Right forelimb (tissue), 1 donor: ENCODE measurements around the gene PGA5.

Source experiments
- DNase-seq: peaks from one replicate; pipeline ENCODE4 v3.0.0-alpha.2; 2018

The PGA5 gene

DNA sequence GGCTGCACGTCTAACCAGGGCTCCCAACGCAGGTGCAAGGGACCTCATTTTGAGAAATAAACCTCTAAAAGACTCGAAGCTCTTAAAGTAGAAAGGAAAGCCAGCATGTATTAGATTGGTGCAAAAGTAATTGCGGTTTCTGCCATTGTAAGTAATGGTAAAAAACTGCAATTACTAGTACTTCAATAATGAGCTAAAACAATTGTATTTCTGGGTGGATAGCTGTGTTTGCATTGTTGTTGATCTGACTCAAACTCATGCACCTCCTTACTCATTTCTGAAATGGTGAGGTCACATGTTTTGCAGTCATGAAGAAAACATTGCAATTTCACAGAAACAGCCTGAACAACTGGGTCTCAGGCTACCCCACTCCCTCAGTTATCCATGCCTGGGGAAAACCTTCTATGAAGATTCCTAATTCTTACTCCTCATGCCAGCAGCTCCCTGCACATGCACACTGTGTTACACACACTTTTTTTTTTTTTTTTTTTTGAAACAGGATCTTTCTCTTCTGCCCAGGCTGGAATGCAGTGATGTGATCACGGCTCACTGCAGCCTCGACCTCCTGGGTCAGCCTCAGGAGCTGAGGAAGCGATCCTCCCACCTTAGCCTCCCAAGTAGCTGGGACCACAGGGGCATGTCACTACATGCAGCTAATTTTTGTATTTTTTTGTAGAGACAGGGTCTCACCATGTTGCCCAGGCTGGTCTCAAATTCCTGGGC lies 29.5 kb downstream of the PGA5 start:
- no peak for DNase-seq

DNA sequence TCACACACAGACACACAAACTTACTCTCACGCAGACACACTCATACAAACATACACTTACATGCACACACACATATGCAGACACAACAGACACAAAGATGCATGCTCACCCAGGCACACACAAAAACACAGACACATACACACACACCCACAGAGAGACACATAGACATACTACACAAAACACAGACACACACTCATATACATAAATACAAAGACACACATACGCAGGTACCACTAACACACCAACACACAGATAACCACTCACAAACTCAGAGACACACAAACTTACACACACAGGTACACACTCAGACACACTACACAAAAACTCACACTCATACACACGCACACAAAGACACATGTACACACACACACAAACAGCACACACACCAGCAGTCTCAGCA lies 31.8 kb downstream of the PGA5 start:
- no peak for DNase-seq

DNA sequence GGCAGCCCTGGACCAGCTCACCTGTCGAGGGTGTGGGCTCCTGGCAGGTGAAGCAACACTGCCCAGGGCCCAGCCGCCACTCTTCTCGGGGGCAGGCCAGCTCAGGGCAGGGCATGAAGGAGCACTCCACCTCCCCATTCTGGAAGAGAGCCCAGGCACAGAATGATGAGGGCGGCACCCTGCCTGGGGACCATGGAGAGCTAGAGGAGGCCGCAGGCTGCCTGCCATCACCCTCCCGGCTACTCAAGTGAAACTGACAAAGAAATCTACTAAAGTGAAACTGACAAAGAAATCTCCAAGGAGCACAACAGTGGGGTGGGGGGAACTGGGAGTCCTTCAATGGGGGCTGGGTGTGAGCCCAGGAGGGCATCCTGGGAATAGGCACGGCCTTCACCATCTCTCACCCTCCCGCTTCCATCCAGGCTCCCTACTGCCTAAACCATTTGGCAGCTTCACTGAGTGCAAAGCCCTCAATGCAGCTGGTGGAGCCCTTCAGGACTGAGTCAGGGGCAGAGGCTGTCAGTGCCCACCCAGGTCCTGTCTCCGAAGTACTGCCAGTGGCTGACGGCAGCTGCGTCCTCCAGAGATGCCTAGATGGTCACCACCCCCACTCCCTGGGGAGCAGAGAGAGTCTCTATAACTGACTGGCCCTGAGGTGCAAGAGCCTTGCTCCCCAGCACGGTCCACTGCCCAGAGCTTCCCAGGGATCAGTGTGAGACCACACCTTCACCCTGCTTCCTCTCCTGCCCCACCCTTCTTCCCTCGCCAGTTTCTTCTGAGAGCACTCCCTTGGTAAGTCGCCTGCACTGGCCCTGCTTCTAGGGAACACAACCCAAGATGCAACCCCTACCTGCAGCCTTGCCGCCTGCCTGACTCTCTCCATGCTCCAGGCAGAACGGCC lies 32.5 kb downstream of the PGA5 start:
- no peak for DNase-seq

DNA sequence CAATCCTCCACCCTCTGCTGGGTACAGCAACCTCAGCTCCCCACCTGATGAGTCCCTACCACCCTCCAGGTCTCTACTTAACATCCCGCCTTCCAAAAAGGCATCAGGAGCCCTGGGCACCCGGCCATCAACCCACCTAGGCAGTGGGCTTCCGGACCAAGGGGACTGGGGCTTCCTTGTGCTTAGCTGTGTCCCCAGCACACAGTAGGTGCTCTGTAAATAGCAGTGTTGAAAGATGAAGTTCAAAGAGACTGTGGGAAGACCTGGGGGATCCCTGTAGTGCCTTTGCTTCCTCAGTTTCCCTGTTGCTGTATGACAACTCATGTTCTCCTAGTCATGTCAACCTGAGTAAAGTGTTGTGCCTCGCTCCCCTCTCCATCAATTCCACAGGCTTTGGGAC lies 33.1 kb downstream of the PGA5 start:
- no peak for DNase-seq

DNA sequence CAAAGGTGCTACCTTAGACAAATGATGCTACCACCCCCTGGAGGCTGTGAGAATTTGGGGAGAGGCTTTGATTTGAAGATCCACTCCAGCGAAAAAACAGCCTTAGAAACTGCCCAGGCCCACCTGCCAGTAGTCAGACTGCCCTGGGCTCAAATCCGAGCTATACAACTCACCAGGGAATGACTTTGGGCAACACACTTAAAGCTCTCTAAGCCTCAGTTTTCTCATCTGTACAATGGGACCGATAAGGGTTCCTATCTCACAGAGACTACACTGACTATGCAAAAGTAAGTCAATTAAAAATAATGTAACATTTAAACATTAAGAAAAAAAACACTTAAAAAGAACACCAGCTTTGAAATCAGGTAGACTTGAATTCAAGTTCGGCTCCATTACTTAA lies 34.2 kb downstream of the PGA5 start:
- DNase-seq = no peak

DNA sequence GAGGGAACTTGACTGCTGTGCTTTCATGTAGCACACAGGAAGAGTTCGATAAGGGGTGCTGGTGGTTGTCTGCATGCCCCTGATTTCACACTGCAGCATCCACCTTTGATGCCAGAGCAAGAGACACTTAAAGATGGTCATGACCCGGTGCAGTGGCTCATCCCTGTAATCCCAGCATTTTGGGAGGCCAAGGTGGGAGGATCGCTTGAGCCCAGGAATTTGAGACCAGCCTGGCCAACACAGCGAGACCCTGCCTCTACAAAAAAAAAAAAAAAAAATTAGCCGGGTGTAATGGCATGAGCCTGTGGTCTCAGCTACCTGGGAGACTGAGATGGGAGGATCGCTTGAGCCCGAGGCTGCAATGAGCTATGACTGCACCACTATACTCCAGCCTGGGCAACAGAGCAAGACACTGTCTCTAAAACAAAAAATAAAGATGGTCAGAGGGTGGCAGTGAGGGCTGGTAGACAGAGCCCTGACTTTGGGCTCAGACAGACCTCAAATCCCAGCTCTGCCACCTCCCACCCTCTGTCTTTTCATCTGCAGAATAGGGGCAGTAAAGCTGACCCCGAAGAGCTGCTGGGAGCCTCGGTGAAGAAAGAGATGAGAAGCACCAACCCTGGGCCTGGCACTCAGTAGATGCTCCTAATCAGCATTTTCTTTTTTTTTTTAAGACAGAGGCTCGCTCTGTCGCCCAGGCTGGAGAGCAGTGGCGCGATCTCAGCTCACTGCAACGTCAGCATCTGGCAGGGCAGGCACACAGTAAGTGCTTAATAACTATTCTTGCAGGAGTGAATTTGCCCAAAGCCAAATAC lies 36.4 kb downstream of the PGA5 start:
- no peak for DNase-seq

DNA sequence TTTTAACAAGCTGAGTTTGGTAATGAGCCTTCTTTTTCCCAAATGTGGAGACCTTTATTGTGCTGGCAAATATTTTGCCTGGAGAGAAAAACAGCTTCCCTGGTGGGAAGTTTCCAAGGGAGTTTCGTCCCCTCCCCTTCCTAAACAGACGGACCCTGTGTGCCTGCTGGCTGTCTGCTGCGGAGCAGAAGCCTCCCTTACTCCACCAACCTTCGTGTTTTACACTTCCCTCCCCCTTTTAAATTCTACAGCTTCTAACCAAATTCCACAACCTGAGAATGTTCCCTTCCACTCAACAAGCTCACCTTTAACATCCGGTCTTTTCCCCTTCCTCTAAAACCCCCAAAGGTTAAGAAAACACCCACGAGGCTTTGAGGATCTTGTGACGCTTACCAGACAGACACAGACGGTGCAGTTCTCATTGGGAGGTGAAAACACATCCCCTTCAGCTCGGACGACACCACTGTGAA lies 37.1 kb downstream of the PGA5 start:
- DNase-seq = no peak

DNA sequence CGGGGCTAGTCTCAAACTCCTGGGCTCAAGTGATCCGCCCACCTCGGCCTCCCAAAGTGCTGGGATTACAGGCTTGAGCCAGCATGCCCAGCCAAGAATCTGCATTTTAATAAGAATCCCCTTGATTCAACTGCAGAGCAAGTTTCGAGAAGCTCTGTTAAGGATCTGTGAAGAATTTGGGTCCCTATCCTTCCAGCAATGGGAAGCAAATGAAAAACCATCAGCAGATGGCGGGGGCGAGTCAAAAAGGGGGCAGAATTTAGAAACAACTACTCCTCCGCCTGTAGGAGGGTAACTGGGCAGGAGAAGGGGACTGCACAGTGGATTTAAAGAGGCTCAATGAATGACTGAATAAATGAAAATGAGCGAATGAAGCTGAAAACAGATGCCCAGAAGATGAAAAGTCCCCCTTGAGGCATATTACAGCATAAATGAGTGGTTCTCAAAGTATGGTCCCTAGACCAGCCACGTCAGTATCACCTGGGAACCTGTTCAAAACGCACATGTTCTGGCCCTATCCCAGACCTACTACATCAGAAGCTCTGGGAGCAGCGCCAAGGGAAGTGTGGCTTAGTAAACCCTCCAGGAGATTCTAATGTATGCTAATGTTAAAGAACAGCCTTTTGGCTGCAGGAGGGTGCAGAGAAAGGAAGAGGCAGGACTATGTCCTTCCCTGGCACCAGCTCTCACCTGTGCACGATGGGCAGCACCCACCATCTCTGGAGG lies 39.1 kb downstream of the PGA5 start:
- no peak for DNase-seq

DNA sequence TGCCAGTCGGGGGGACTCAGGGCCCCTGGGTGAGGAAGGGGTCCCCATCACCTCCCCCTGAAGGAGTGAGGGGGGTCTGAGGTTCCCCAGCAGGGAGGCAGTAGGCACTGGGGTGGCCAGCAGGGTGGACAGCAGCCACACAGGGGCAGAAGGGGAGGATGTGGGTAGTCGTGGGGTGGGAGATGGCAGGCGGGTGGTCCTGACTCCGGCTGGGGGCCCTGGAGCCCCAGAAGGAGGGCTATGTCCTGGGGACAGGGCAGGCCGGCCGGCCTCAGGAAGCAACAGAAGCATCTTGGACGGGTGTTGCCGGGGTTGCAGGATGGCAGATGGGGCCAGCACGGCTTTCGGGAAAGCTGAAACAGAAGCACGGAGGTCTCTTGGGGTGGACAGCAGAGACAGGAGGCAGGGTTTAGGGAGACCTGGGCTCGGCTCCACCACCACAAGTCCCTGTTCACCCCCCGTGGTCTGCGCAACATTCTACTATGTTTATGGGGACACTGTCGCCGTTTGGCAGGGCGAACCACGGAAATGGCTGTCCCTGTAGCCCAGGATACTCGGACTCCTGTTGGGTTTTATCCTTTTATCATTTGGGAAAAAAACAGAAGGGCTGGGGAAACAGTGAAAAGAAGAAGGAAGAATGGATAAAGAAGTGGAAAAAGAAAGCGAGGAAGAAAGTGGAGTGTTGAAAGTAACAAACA lies 40.1 kb downstream of the PGA5 start:
- no peak for DNase-seq

DNA sequence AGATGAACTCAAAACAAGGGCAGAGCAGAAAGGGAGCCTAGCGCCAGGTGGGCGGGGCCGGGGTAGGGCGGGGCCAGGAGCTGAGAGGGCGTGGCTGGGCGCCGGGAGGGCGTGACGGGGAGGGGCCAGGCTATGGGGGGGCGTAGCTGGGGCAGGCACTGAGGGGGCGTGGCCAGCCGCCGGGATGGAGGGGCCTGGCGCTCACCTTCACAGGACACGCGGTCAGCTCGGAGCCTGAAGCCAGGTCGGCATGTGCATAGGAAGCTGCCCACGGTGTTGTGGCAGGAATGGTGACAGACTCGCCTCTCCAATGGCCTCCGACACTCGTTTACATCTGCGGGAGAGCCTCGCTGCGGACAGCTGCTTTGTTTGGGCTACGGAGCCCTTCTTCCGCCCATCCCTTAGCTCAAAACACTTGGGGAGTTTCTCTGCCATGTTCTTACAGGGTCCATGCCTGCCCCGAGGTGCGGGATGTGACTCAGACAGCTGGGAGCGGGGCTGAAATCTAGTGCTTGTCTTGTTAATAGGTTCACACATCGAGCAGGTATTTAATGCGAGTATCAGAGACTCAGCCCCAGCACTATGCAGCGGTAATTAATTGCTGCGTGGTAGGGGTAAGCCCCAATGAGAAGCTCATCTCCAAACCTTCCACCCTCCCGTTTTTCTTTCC lies 40.7 kb downstream of the PGA5 start:
- DNase-seq = peak; percentile 72

DNA sequence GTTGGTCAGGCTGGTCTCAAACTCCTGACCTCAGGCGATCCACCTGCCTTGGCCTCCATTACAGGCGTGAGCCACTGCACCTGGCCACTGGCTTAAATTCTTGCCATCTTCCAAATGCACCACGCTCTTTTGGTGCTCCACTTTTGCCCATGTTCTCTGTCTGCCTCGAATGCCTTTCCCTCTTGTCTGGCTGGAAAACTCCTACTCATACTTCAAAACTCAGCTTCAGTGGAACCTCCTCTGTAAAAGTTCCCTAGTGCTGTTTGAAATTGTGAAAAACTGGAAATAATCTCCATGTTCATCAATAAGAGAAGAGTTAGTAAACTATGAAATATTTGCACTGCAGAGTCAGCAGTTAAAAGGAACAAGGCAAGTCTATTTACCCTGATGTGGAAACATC lies 42.6 kb downstream of the PGA5 start:
- no peak for DNase-seq

DNA sequence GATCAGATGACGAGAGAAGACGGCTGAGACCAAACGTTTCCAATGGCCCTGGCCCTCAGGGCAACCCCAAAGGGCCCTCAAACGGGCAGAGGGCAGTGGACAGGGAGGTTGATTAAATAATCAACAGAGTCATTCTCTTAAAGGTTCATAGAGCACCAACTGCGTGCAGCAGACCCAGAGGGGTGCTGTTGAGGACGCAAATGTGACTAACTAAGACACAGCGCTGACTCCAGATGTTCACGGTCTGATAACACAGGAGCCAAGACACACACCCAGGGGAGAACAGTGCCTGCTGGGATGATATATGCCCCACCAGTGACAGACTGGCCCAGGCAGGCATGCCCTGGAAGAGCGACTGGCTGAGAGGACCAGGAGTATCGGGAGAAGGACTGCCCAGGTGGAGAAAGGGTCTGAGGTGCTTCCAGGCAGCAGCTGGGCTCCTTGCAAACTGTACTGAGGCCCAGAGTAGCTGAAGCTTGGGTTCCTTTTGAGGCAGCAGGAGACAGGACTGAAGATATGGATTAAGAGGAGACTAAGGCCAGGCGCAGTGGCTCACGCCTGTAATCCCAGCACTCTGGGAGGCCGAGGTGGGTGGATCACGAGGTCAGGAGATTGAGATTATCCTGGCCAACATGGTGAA lies 46.5 kb downstream of the PGA5 start:
- DNase-seq = no peak

DNA sequence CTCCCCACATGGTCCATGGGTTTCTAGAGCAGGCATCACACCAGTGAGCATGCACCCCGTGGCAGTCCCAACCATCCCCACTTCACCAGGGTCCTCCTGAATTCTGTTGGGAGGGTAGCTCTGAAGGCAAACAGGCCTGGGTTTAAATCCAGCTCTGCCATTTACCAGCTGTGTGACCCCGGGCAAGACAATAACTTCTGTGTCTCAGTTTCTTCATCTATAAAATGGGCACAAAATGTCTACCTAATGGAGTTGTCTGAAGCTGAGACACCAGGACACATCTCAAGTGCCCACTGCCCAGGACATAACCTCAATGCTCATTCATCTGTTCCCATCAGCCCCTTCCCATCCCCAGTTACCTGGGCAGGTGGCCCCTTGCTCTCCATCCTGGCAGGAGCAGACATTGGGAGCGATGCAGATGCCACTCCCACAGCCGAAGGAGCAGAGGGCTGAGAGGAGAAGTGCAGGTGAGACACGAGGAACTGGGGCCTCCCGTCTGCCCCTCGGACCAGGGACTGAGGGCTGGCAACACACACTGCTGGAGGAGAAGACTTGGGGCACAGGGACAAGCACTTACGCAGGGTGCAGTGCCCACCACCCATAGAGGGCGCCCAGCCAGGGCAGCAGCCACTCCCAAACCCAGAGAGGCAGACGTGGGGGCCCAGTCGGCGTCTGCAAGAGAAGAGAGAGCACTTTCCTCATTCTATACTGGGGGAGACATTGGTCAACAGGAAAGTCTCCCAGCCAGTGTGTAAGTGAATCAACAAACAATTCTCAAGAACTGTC lies 50.1 kb downstream of the PGA5 start:
- DNase-seq = no peak

DNA sequence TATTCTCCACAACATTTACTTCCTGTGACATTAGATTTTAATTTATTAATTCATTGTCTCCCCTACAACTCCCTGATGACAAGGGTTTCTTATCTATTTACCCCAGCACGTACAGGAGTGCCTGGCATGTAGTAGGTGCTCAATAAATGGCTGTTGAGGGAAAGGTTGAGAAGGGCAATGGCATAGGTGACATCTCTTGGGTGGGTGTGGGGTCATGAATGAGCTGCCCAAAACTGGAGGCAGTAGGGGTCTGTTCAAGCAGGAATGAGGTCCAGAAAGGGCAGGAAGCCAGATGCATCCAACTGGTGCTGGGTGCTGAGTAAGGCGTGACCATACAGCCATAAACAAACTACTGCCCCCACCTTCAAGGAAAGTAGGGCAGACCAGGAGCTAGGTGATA lies 51.4 kb downstream of the PGA5 start:
- DNase-seq = no peak

DNA sequence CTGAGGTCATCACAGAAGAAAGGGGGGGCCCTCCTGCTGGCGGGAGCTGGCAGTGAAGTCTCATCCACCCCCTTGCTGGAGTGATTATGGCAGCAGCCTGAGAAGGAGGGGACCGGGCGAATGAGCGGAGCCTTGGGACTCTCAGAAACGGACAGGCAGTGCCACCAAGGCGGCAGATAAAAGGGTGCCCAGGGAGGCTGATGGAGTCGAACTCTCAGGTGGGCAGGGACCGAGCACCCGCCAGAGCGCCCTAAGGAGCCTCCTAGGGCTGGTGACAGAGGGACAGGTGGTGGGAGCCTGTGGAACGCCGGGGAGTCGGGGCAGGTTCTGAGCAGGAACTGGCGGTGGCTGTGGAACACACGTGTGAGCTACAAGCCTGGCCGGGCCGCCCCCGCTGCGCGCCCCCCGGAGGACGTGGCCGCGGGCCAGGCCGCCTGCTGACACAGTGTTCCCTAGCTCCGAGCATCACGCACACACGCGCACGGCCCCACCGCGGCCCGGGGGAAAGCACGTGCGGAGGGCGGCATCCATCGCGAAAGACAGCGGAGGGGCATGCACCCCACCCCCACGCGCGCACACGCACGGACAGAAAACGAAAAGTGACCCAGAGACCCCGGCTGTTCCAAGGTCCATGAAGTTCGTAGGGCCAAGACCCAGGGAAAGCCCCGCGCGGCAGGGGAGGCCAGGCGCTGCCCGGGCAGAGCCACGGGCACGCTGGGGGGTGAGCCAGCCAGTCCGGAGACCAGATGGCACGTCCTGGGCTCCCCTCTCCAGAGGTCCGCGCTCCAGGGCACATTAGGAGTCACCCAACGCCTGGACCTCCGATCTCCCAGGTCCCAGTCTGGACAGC lies 53.1 kb downstream of the PGA5 start:
- DNase-seq = peak; percentile 79

DNA sequence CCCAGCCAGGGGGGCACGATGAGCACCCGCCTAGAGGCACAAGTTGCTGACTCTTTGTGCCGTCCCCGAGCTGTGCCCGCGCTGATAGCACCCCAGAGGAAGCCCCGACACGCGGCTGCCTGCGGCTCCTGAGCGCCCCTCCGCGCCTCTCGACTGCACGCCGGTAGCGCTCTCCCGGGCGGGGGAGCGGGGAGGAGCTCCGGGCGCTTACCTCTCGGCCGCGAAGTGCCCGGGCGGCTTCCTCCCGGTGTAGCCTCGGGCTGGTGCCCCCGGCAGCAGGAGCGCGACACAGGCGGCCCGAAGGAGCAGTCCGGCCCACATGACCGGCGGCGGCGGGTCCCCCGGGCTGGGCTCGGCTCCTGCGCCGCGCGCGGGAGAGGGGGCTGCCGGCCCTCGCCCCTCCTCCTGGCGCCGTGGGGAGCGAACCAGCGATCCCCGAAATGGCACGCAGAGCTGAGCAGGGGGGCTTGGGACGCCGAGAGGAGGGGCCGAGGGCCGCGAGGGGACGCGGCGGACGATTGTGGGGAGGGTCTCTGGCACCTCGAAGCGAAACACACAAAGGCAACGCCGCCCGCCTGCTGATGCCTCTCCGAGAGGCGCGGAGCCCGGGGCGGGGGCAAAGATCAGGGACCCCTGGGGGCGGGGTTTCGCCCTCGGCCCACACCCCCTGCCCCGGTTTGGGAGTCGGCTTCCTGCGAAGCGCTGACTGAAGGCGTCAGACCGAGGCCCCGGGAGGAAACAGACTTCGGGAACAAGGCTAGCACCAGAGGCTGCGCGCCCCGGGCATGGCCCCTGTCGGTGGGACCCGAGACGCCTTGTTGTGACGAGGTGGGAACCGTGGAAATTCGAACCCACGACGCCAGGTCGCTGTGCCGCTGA lies 54.0 kb downstream of the PGA5 start, which contains the start of gene VWCE:
TSS of gene VWCE (minus strand) at position 600 of the 879 bp plus-strand sequence. CDS start at position 321, 279 bp downstream.
- DNase-seq = peak; percentile 79

DNA sequence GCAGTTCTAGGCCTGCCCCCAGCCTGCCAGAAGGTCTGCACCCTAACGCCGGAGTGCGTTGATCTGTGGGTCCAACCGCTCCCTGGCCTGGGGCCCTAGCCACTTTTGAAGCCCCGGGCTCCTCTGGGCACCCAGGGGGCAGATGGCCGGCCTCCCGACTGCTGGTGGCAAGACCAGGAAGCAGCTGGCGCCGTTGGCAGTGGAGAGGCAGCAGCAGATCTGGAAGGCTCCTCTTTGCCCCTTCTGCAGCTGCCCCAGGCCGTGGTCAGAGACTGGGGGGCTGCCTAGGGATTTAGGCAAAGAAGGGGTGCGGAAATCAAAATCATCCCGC lies 54.6 kb downstream of the PGA5 start:
- no peak for DNase-seq

DNA sequence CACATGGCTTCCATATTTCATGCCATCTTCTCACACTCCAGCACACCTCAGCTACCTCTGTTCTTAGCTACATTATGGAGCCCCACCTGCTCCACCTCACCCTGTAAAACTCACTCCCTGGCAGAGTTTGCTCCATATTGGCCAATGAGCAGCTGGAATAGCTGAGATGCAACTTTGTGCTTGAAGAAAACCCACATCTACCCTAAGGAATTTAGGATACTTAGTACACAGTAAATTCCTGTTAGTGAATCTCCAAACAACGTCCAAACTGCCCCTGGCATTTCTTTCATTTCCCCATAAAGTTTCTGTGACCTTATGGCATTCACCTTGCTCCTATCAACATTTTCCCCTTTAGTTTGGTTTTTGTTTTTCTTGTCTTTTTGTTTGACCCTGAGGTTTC lies 56.4 kb downstream of the PGA5 start:
- no peak for DNase-seq
